ENCODE measurements around the gene SLC22A12. TPM values are rescaled to one million over a fixed set of nuclear protein-coding genes. Genes with fewer than 3 reads are reported as not detected.
A peak's percentile ranks its signal among the peaks of the same experiment; 100 is the strongest.

The SLC22A12 gene
- total and polyA plus RNA-seq, 3 experiments from 2014 or later, result not detected

DNA sequence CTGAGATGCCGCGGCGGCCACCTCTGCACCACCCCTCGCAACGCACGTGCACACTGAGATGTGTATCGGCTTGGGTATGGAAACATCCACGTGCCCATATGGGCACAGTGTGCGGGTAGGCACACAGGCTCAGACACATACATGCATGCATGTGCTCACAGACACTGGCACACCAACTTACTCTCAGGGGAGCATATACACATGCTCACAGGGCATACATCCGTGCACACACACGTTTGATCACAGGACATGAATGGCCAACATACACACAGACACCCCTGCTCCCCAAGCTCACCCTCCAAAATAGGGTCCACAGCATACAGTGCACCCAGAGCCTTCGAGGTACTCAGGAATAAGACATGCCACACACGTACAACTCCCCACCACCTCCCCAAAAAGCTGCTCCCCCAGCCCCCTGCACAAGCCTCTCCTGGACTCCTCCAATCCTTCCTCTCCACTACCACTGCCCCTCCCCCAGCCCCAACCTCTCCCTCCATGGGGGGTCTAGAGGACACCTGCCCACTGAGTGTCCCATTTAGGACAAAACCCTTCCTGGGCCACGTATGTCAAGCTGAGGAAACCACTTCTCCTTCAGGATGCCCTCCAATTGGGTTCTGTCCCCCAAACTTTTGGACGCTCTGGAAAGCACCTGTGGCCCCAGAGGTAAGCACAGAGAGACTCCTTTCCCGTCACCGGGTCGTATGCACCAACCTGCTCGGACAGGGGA lies 53.1 kb downstream of the SLC22A12 start:
- Histone ChIP-seq H3K36me3 (ENCODE audit: insufficient read depth, low read length) (no peaks in the 10 kb centered on the region), H3K4me1 (ENCODE audit: insufficient read depth, low read length) (no peaks in the 10 kb centered on the region), H3K27me3 (ENCODE audit: insufficient read depth, low read length, poor library complexity, severe bottlenecking) (peaks cover 33% of the 10 kb centered on the region), H3K9me3 (ENCODE audit: low read length) (no peaks in the 10 kb centered on the region), H3K4me3 (ENCODE audit: low read length) (no peak overlapping the region), H3K27ac (ENCODE audit: low read depth, low read length) (no peak overlapping the region)
- ChIA-PET CTCF (no interaction called here), POLR2A (no interaction called here)
- Mint-ChIP-seq H3K4me3 (peak overlapping the region in 4 of 7 donors; percentile 31 to 66 (median 62)), H3K9me3 (no peaks in the 10 kb centered on the region), H3K27me3 (peaks cover 19 to 40% of the 10 kb centered on the region in 2 donors), H3K4me1 (peaks cover 0 to 4% (median 2%) of the 10 kb centered on the region in 3 donors), H3K27ac (peak overlapping the region in 1 of 8 donors; percentile 43), H3K36me3 (no peaks in the 10 kb centered on the region)
- no peak for DNase-seq

DNA sequence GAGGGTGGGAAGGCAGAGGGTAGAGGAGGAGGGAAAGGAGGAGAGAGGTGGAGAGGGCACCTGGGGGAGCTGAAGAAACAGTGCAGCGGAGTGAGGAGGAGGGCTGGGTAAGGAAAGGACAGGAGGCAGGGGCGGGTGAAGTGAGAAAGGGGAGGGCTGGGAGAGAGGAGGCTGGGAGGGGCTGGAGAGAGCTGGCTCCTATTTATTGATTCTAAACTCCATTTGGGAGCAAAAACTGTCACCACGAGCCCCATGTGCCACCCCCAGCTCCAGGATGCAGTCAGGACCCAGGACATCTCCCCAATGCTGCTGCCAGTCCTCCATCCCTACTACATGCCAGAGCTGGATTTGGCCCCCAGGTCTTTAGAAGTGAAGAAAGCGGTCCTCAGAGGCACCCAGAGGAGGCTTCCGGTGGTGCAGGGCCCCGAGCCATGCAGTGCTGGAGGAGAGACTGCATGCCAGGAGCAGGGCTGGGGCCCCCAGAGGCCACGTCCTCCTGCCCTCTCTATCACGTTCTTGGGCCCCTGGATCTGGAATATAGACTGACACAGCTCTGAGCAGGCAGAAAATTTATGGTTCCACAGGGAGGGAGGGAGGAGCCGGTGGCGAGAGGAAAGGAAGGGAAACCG lies 53.7 kb downstream of the SLC22A12 start:
- CTCF ChIA-PET, result interaction anchor here (0.9 kb wide), 1 partner anchor 8 kb away, joined by 4 read pairs; no protein-coding TSS in a partner anchor
- Histone ChIP-seq H3K27me3 (ENCODE audit: insufficient read depth, low read length, poor library complexity, severe bottlenecking) (peaks cover 33% of the 10 kb centered on the region), H3K9me3 (ENCODE audit: low read length) (no peaks in the 10 kb centered on the region), H3K4me3 (ENCODE audit: low read length) (no peak overlapping the region), H3K27ac (ENCODE audit: low read depth, low read length) (no peak overlapping the region), H3K36me3 (ENCODE audit: insufficient read depth, low read length) (no peaks in the 10 kb centered on the region), H3K4me1 (ENCODE audit: insufficient read depth, low read length) (no peaks in the 10 kb centered on the region)
- Mint-ChIP-seq H3K4me3 (no peak overlapping the region), H3K9me3 (no peaks in the 10 kb centered on the region), H3K27me3 (peaks cover 19 to 43% of the 10 kb centered on the region in 2 donors), H3K36me3 (no peaks in the 10 kb centered on the region), H3K4me1 (peaks cover 0 to 4% (median 2%) of the 10 kb centered on the region in 3 donors), H3K27ac (no peak overlapping the region)
- POLR2A ChIA-PET, result no interaction called here
- no peak for DNase-seq

DNA sequence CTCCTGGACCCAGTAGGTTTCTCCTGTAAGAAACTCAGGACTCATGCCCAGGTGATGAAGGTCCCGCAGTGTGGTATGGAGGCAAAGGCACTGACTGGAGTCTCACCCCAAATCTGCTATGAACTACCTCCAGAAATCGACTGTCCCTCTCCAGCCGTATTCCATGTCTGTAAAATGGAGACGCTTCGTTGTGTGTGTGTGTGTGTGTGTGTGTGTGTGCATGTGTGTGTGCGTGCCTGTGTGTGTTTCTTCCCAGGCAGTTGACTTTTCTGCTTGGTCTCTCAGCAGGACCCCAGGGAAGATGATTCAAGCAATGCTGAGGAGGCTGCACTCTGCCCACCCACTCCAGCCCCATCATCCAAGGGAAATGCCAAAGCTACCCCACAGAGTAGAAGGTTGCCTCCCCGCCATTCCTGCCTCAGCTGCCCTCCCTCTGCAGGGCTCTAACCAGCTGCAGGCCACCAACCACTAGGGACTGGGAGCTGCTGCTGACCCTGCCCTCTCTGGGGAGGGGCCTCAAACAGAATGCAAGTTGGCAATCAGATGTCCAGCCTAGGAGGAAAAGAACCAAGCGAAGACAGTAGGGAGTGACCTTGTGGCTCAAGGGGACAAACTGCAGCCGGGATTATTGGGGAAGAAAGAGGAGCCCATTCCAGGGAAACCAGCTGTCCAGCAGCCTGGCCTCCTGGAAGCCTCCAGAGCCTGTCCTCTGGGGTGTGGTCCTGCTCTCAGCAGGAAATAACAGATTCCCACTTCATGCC lies 56.2 kb downstream of the SLC22A12 start:
- Histone ChIP-seq H3K27me3 (ENCODE audit: insufficient read depth, low read length, poor library complexity, severe bottlenecking) (peaks cover 11% of the 10 kb centered on the region), H3K27ac (ENCODE audit: low read depth, low read length) (no peak overlapping the region), H3K4me1 (ENCODE audit: insufficient read depth, low read length) (no peaks in the 10 kb centered on the region), H3K9me3 (ENCODE audit: low read length) (no peaks in the 10 kb centered on the region), H3K36me3 (ENCODE audit: insufficient read depth, low read length) (no peaks in the 10 kb centered on the region), H3K4me3 (ENCODE audit: low read length) (no peak overlapping the region)
- ChIA-PET CTCF (no interaction called here), POLR2A (no interaction called here)
- Mint-ChIP-seq H3K27ac (no peak overlapping the region), H3K4me3 (no peak overlapping the region), H3K4me1 (peaks cover 0 to 4% (median 2%) of the 10 kb centered on the region in 3 donors), H3K36me3 (no peaks in the 10 kb centered on the region), H3K27me3 (peaks cover 19 to 43% of the 10 kb centered on the region in 2 donors), H3K9me3 (no peaks in the 10 kb centered on the region)
- no peak for DNase-seq

DNA sequence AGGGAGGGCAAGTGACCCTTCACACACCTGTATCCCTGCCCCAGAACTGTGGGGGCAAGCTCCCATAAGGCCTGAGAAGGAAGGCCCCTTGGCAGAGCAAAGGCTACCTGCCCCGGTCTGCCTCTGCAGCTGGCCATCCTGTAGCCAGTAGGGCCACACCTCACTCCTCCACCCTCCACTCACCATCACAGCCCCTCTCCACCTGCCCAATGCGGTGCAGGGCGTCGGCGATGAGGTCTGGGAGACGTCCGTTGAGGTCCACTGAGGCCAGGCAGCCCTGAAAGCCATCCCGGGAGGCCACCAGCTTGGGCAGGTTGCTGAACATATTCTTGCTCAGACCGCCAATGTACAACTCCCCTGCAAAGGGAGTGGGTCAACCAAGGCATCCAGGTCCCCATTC lies 57.5 kb downstream of the SLC22A12 start:
- Mint-ChIP-seq H3K4me1 (peaks cover 0 to 8% (median 5%) of the 10 kb centered on the region in 3 donors), H3K4me3 (no peak overlapping the region), H3K27me3 (peaks cover 22 to 43% of the 10 kb centered on the region in 2 donors), H3K9me3 (no peaks in the 10 kb centered on the region), H3K27ac (no peak overlapping the region), H3K36me3 (no peaks in the 10 kb centered on the region)
- Histone ChIP-seq H3K9me3 (ENCODE audit: low read length) (no peaks in the 10 kb centered on the region), H3K4me3 (ENCODE audit: low read length) (no peak overlapping the region), H3K36me3 (ENCODE audit: insufficient read depth, low read length) (no peaks in the 10 kb centered on the region), H3K27ac (ENCODE audit: low read depth, low read length) (no peak overlapping the region), H3K4me1 (ENCODE audit: insufficient read depth, low read length) (no peaks in the 10 kb centered on the region), H3K27me3 (ENCODE audit: insufficient read depth, low read length, poor library complexity, severe bottlenecking) (peaks cover 11% of the 10 kb centered on the region)
- ChIA-PET POLR2A (no interaction called here), CTCF (no interaction called here)
- no peak for DNase-seq

DNA sequence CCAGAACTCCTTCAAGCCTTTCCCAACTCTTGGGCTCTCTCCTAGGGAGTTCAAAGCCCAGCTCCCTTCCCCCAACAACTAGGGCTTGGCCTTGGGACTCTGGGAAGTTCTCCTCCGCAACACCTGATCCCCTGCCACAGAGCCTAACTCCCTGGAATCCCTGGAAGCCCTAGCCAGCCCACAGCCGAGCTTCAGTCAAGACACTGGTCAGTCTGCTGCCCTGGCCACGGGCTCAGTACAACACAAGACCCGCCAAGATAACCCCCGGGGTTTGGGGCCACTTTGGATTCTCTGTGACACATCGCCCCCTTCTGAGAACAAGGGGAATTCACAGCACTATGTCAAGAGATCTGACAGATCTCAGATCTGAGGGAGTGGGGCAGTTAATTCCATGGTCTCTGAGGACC lies 58.3 kb downstream of the SLC22A12 start:
- POLR2A ChIA-PET, result no interaction called here
- no peak overlapping the region for H3K27ac ChIP-seq (ENCODE audit: low read depth, low read length)
- Mint-ChIP-seq H3K4me1 (peaks cover 0 to 4% (median 3%) of the 10 kb centered on the region in 3 donors), H3K36me3 (no peaks in the 10 kb centered on the region), H3K4me3 (no peak overlapping the region), H3K9me3 (no peaks in the 10 kb centered on the region), H3K27me3 (peaks cover 17 to 37% of the 10 kb centered on the region in 2 donors), H3K27ac (no peak overlapping the region)
- CTCF ChIA-PET, result no interaction called here
- H3K4me1 ChIP-seq (ENCODE audit: insufficient read depth, low read length), result no peaks in the 10 kb centered on the region
- H3K4me3 ChIP-seq (ENCODE audit: low read length), result no peak overlapping the region
- no peak for DNase-seq
- peaks cover 9% of the 10 kb centered on the region for H3K27me3 ChIP-seq (ENCODE audit: insufficient read depth, low read length, poor library complexity, severe bottlenecking)
- no peaks in the 10 kb centered on the region for H3K36me3 ChIP-seq (ENCODE audit: insufficient read depth, low read length)
- H3K9me3 ChIP-seq (ENCODE audit: low read length), result no peaks in the 10 kb centered on the region

DNA sequence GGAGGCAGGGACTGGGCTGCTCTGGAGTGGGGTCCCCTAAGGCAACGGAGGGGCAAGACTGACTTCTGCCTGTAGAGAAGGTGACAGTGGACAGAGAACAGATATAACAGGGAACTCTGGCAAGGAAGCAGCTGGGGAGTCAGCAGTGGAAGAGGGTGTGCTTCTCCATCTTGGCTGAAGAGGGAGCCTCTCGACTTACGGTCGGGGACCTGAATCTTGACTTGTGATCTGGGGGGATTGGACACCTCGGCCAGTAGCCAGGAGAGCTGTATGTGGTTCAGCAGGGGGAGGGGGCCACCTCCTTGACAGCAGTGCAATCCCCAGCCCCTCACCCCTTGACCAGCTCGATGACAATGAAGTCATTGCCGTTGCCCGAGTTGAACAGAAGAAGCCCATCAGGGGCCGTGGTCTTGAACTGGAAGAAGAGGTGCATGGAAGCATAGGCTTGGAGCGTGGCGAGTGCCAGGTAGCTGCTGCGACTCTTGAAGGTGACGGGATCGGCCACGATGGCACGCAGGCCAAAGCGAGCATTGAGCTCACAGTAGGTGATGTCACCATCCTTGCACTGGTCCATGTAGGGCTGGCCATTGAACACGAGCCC lies 60.0 kb downstream of the SLC22A12 start:
- peak overlapping the region in 1 of 8 donors; percentile 74 for H3K27ac Mint-ChIP-seq
- ChIA-PET CTCF (interaction anchor here (0.8 to 2.4 kb wide), 4 partner anchors 24 to 291 kb away, joined by 3 to 8 read pairs (median 4); no protein-coding TSS in a partner anchor), POLR2A (no interaction called here)
- H3K4me1 Mint-ChIP-seq, result peaks cover 0 to 4% (median 3%) of the 10 kb centered on the region in 3 donors
- no peaks in the 10 kb centered on the region for H3K4me1 ChIP-seq (ENCODE audit: insufficient read depth, low read length)
- H3K4me3 Mint-ChIP-seq, result no peak overlapping the region
- no peak overlapping the region for H3K4me3 ChIP-seq (ENCODE audit: low read length)
- H3K27ac ChIP-seq (ENCODE audit: low read depth, low read length), result no peak overlapping the region
- no peak for DNase-seq
- H3K36me3 Mint-ChIP-seq, result no peaks in the 10 kb centered on the region
- H3K27me3 Mint-ChIP-seq, result peaks cover 14 to 21% of the 10 kb centered on the region in 2 donors
- no peaks in the 10 kb centered on the region for H3K9me3 ChIP-seq (ENCODE audit: low read length)
- no peaks in the 10 kb centered on the region for H3K36me3 ChIP-seq (ENCODE audit: insufficient read depth, low read length)
- peaks cover 5% of the 10 kb centered on the region for H3K27me3 ChIP-seq (ENCODE audit: insufficient read depth, low read length, poor library complexity, severe bottlenecking)
- H3K9me3 Mint-ChIP-seq, result no peaks in the 10 kb centered on the region

Data from CD8-positive, alpha-beta memory T cell (primary cell).